Stimulated activated CD4-positive, alpha-beta T cell treated with anti-CD3 and anti-CD28 coated beads, Interleukin-12 subunit alpha, Interleukin-12 subunit beta, amount 100 ng/mL, for 48 hours (primary cell): ENCODE results near the gene MGAT4C.
"Not testable (repeated sequence)": the region's sequence is repeated elsewhere in the genome, so short reads cannot be mapped to it uniquely, and the experiment has no call there.

Experiments used
- DNase-seq, 3 donors: peaks; one replicate each; pipeline ENCODE4 v3.0.0-alpha.2; 2020; ENCODE audit warnings: low read depth in 2 of 3, low spot score in 1 of 3

Gene MGAT4C

GRCh38 chr12:86256163-86256562 is at the start of gene MGAT4C:
TSS of gene MGAT4C (minus strand) at chr12:86256391.
- no peak for DNase-seq

GRCh38 chr12:86296396-86296795 is 40.2 kb upstream of the MGAT4C start:
- not testable (repeated sequence) for DNase-seq

GRCh38 chr12:86293682-86294240 is 37.6 kb upstream of the MGAT4C start:
- no peak for DNase-seq

DNA sequence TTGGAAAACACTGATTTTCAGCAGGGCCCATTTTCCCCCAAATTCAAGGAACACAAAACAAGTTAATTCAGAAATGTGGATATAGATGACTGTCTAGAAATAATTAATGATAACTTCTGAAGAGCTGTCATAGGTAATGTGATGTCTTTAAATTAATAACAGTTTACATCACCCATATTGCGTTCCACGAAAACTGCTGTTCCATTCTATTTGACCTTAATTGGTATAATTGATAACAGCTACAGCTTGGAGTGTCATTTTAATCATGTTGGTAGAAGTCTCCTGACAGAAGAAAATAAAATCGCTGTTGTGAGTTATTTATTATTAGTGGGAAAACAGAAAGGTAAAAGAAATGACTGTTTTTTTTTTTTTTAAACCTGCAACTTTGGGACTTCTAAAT is 36.3 kb upstream of the MGAT4C start:
- DNase-seq: no peak

GRCh38 chr12:86290615-86291014 is 34.4 kb upstream of the MGAT4C start:
- DNase-seq: no peak

DNA sequence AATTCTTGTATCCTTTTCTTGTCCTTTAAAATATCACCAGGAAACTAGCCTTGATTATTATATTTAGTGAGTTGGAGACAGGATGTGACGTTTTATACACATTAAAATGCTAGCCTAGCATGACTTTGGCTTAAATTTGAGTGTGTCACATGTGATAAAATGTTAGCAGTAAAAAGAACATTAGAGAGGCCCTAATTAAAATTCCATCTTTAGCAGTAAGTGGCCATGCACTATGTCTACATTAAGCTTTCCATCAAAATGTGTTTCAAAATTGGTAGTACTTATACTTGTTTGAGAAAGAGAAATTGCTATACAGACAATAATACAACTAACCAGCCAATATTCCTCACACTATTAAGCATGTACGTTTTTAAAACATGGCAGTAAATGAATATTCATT is 29.9 kb upstream of the MGAT4C start:
- no peak for DNase-seq

DNA sequence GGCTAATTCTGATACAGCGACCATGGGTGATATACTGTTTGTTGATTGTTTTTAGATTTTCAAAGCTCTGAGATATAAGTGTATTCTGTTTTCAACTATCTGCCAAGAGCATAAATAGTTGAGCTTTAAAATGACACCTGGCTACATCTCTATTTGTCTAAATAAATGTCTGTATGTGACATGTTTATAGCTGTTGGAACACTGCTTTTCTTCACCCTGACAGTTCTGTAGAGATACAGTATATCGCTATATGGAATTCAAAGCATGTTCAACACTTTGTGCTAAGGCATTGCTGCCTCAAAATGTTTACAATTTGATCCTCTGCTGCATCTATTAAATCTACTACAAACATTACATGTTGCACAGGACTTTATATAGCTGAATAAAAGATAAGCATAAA is 27.4 kb upstream of the MGAT4C start:
- DNase-seq: no peak

- DNase-seq: no peak
Measured at GRCh38 chr12:86275356-86275755, 19.2 kb upstream of the MGAT4C start.

DNA sequence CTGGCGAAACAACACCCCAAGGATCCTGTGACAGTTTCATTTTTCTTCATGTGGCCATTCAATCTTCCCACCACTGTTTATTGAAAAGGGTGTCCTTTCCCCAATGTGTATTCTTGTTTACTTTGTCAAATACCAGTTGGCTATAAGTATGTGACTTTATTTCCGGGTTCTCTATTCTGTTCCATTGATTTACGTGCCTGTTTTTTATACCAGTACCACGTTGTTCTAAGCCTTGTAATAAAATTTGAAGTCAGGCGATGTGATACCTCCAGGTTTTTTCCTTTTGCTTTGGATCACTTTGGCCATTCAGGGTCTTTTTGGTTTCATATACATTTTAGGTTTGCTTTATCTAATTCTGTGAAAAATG is 9.1 kb upstream of the MGAT4C start:
- no peak for DNase-seq

GRCh38 chr12:86264451-86265328 is 8.5 kb upstream of the MGAT4C start:
- no peak for DNase-seq

GRCh38 chr12:86261578-86261977 is 5.4 kb upstream of the MGAT4C start:
- DNase-seq: no peak

DNA sequence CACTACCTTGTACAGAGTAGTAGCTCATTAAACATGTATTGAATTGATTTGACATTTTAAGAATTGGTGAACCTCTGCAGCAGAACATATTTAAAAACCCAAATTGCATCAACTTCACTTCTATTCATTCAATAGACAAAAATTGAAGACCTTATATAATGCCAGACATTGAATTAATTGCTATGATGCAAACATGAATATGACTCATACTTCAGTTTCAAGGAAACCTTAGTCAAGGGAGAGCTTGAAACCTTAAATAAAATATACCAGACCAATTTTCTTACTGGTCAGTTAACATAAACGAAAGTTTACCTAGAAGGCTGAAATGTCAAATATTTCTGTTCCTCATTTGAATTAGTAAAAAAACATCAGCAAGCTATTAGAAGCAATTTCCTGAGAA is 5.0 kb upstream of the MGAT4C start:
- DNase-seq: no peak

DNA sequence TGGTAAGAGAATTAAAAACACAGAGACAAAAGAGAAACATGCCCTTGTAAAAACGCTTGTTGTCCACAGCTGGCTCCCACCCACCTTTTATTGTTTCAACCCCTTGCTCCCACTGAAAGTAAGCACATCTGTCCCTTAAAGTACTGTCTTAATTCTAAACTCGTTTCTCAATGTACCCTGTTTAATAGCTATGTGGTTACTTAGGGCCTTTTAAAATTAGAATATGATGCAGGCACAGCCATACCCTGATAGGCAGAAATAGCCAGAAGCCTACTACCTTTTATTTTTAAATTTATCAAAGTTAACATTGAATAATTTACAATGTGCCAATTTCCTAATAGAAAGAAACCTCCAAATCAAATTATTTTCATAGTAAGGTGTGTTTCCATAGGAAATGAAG is 4.0 kb upstream of the MGAT4C start:
- DNase-seq: no peak

GRCh38 chr12:86257134-86257533 is 943 bp upstream of the MGAT4C start:
- DNase-seq: no peak

DNA sequence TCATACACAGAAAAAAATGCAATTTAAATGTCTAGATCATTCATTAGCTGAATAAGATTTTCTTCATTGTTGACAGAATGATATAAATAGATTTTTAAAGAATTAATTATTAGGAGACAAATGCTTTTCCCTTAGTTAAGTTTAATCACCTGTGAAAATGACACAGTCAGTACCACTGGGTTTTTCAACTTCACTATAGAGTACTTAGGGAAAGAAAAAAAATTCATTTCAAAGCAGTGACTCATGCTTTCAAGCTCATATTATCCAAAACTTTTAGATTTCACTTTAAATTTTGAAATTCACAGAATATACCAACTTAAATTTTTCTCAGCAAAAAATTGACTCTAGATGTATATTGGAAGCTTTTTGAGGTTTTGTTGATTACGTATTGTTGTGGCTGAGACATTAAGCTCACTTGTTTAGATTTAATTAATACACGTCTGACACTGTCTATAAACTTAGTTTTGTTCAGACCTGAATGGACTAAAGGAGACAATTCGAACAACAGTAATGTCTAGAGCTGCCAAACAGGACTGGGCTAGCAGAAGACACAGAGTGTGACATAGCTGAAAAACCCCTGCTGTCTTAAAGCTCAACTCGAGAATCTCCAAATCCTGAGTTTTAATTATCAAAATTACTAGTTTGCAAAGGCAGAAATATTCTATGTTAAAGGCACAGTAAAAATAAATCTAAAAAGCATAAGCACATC is 1.6 kb downstream of the MGAT4C start:
- DNase-seq: no peak

- DNase-seq: no peak
Measured at GRCh38 chr12:86249851-86250250, 6.3 kb downstream of the MGAT4C start.

DNA sequence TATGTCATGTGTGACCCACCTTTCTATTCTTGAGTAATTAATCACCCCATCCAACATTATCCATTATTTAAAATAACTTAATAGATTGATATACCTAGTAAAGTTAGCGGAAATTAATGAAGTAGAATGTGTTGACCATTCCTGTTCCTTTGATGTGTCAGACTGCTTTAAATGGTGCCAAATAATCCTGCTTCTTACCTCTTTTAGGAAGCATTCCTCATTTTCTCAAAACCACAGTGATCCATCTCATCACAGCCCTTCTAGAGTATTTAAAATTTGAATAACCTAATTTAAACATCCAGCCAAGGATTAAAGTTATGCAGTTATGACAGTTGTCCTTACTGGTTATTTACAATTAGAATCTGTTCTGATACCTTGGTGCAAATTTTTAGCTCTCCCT is 6.9 kb downstream of the MGAT4C start:
- DNase-seq: no peak

- DNase-seq: no peak
Measured at GRCh38 chr12:86247871-86248270, 8.3 kb downstream of the MGAT4C start.

- no peak for DNase-seq
Measured at GRCh38 chr12:86241600-86241999, 14.6 kb downstream of the MGAT4C start.

GRCh38 chr12:86234316-86234855 is 21.8 kb downstream of the MGAT4C start:
- DNase-seq: no peak

GRCh38 chr12:86233126-86233525 is 23.1 kb downstream of the MGAT4C start:
- no peak for DNase-seq
